HUDEP-2 (cell line): ENCODE data around the gene SH3D19.
"Not testable (repeated sequence)": the region's sequence is repeated elsewhere in the genome, so short reads cannot be mapped to it uniquely, and the experiment has no call there.

Experiments used
- DNase-seq, 76 experiments: peaks; one replicate each; lab custom pipeline; 2025; ENCODE audit not compliant: unreplicated experiment in 76 of 76; lab: John Stamatoyannopoulos, UW

SH3D19 gene

DNA sequence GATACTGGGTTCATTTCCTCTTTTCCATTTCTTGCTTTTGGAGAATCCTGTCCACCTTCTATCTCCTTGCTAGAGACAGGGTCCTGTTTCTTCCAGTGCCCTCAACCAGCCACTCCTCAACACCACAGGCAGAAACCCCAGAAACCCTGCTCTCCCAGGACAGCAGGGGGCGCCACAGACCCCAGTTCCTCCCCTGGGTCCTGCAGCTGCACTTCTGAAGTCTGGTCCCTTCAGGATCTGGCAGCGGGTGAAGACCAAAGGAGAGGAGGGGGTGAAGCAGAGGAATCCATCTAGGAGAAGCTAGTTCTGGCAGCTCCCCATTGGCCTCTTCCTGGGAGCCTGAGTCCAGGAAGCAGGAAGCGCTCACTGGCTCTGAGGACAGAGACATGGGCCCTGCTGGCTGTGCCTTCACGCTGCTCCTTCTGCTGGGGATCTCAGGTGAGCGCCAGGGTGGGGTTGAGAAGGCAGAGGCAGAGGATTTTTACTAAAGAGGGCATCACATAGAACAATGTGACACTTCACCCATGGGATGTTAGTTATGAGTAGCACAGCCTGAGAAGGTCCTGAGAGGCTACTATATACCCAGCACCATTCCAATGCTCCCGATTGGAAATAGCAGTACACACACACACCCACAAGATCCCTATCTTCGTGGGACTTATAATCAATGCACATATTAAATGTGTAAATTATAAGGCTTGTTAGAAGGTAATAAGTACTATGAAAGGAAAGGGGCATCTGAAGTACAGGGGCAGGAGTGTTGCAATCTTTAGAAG is 48.4 kb downstream of the SH3D19 start, which contains the start of gene PRSS48:
Gene PRSS48, plus strand, starts transcription at position 375 of the 776 bp plus-strand sequence. Its CDS starts 12 bp downstream, at position 387.
- peak in 45 of 76 experiments; percentile 1 to 64 (median 20) for DNase-seq

DNA sequence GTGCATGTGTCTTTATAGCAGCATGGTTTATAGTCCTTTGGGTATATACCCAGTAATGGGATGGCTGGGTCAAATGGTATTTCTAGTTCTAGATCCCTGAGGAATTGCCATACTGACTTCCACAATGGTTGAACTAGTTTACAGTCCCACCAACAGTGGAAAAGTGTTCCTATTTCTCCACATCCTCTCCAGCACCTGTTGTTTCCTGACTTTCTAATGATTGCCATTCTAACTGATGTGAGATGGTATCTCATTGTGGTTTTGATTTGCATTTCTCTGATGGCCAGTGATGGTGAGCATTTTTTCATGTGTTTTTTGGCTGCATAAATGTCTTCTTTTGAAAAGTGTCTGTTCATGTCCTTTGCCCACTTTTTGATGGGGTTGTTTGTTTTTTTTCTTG is 56.5 kb downstream of the SH3D19 start:
- DNase-seq = not testable (repeated sequence)

DNA sequence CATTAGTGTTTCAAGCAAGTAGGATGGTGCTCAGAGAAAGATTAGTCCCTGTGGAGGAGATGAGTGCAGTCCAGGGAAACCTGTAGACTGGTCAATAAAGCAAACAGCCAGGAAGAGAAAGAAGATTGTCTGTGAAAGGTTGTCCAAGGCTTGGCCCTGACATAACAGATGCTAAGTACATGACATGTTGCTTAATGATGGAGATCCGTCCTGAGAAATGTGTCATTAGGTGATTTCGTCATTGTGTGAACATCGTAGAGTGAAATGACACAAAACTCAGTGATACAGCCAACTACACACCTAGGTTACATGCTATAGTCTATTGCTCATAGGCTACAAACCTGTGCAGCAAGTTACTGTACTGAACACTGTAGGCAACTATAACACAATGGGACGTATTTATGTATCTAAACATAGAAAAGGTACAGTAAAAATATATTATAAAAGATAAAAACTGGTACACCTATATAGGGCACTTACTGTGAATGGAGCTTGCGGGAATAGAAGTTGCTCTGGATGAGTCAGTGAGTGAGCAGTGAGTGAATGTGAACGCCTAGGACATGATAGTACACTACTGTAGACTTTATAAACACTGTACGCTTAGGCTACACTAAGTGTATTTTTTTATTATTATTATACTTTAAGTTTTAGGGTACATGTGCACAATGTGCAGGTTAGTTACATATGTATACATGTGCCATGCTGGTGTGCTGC is 57.4 kb downstream of the SH3D19 start:
- DNase-seq = no peak

DNA sequence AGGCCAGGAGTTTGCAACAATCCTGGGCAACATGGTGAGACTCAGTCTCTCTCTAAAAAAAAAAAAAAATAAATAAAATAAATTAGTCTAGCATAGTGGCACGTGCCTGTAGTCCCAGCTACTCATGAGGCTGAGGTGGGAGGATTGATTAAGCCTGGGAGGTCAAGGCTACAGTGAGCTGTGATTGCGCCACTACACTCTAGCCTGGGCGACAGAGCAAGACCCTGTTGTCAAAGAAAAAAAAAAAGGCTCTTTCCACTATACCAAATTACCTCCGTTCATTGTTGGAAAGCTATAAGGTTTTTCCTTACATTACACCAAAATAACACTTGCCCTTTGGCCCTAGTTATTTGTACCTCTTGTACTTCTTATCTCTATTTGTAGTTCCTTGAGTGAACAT is 58.3 kb downstream of the SH3D19 start:
- DNase-seq = no peak

DNA sequence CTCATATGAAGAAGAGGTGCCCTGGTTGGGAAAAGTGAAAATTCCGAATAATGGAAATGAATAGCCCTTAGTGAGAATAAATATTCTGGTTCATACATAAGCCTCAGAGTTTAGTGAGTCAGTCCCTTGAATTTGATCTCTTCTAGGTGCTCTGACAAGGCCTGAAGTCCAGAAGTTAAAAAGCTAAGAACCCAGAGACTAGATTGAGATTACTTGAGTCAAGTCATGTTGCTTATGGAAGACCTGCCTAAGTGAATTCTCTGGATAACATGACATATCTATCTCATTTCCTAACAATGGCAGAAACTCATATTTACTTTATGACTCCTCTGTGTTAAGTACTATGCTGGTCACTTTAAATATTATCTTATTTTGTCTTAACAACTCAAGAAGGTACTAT is 58.9 kb downstream of the SH3D19 start:
- no peak for DNase-seq

DNA sequence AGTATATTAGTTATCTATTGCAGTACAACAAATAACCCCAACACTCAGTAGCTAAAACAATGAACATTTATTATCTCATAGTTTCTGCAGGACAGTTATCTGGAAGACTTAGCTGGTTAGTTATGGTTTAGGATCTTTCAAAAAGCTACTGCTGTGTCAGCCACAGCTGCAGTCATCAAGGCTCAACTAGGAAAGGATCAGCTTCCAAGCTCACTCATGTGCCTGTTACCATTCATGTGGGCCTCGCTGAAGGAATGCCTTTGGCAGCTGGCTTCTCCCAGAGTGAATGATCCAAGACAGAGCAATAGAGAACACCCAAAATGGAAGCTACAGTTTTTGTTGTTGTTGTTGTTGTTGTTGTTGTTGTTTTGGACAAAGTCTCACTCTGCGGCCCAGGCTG is 62.0 kb downstream of the SH3D19 start:
- DNase-seq = no peak

DNA sequence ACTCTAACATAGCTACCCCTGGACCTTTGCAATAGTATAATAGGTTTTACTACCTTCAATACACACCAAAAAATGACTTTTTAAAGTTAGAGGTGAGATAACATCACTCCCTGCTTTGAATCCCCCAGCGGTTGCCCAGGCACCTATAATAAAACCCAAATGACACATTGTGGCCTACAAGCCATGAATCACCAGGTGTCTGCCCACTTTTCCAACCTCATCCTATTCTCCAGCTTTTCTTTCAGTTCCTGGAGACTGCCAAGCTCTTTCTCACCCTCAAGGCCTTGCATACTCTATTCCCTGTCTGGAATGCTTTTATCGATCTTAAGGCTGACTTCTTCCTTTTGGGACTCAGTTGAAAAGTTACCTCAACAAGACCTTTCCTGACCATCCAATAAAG is 64.9 kb downstream of the SH3D19 start:
- DNase-seq = no peak

DNA sequence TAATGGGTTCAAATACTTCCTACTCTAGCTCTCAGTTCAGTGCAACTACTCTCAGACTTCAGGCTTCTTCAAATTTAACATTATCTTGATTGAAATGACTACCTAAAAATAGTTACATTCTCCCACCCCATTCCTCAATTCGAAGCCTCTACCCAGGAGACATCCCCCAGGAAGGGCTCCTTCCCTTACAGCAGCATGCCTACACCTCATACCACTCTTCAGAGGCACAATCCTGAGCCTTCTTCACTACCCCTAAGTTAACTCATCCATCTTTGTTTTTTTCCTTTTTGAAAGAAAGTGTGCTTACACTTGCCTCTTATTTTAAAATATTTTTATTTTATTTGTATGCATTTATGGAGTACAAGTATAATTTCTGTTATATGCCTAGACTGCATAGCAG is 65.7 kb downstream of the SH3D19 start:
- no peak for DNase-seq

DNA sequence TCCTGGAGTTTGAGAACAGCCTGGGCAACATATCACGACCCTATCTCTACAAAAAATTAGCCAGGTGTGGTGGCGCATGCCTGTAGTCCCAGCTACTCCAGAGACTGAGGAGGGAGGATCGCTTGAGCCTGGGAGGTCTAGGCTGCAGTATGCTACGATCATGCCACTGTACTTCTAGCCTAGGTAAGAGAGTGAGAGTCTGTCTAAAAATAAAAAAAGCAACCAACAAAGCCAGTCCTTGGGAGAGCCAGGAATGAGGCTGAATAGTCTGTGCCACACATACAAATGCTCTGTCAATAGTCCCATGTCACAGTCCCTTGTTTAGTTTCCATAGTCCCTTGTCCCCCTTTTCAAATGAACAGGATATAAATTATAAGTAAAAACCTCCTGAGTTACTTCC is 67.7 kb downstream of the SH3D19 start:
- DNase-seq = no peak

DNA sequence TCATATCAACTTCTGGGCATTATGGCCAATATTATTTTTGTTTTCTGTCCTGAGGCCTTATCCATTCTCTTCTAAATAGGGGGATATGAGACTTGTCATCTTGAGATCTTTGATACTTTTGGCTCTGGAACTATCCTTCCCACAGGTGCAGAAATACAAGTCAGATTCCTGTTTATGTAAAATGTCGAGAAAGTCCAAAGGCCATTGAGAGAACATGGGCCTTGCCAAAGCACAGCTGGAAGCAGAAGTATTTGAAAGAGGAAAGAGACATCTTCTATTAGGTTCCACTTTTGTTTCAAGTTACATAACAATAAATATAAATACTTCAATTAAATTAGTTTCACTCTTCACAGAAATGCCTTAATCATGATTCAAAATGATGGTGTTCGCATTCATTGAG is 69.3 kb downstream of the SH3D19 start:
- no peak for DNase-seq

DNA sequence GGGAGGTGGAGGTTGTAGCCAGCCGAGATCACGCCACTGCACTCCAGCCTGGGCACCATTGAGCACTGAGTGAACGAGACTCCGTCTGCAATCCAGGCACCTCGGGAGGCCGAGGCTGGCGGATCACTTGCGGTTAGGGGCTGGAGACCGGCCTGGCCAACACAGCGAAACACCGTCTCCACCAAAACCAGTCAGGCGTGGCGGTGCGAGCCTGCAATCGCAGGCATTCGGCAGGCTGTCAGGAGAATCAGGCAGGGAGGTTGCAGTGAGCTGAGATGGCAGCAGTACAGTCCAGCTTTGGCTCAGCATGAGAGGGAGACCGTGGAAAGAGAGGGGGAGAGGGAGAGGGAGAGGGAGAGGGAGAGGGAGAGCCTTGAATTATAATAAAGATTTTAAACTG is 69.7 kb downstream of the SH3D19 start:
- not testable (repeated sequence) for DNase-seq

DNA sequence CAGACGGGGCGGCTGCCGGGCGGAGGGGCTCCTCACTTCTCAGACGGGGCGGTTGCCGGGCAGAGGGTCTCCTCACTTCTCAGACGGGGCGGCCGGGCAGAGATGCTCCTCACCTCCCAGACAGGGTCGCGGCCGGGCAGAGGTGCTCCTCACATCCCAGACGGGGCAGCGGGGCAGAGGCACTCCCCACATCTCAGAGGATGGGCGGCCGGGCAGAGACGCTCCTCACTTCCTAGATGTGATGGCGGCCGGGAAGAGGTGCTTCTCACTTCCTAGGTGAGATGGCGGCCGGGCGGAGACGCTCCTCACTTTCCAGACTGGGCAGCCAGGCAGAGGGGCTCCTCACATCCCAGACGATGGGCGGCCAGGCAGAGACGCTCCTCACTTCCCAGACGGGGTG is 70.2 kb downstream of the SH3D19 start:
- not testable (repeated sequence) for DNase-seq

DNA sequence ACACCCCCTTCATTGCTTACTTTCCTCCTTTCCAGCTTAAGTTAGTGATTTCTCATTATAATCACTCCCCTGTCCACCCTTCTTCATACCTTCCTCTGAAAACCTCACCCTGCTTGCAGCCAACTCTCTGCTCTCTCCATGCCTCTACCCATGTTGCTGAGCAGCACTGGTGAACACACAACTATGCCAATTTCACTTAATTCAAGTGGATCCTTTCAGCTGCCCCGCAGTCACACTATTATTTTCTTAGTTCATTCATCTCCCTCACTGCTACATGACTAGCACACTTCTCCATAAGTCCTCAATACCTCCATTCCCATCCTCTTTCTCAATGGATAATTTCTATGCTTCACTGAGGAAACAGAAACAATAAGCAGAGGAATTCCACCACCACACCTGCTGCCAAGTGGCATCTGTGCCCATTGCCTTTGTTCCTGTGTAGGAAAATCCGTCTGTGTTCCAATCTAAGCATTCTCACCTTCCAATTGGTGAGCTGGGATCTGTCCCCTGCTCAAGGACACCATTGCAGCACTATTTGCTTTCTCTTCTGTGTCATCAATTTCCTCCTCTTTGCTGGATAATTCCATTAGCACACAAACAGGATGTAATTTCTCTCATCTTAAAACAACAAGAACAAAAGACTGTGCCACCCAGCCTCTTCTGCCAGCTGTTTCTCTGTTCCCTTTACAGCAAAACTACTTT is 73.7 kb downstream of the SH3D19 start:
- no peak for DNase-seq

DNA sequence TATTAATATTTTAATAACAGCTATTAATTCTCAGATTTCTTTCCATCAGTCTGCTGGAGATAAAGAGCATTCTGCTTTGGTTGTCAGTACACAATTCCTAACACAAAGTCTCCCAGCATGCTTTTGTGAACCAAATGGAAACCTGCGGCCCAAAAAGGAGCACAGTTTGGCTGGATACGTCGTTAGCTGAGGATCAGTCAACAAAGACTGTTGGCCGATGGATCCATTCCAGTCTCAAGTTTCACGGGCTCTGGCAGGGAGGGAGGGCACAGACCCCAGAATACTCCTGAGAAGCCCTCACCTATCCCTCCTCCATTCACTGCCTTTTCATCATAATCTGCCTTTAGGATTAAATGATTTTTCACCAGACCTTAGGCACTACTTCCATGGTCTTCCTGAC is 74.7 kb downstream of the SH3D19 start:
- no peak for DNase-seq

DNA sequence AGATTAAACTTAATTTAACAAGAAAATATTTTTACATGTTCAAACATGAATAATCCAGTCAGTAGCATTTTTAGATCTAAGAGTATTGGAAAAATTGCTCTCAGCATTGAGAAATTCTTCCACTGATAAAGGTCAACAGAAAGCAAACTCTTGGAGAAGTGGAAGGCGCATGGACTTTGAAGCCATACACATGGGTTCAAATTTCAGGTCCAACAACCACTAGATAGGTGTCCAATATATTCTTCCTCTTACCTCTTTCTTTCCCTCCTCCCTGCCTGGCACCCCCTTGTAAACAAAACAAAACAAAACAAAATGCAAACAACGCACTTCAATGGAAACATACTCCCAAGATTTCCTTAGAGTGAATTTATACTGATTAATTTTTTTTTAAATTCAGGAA is 76.9 kb downstream of the SH3D19 start:
- DNase-seq = no peak

DNA sequence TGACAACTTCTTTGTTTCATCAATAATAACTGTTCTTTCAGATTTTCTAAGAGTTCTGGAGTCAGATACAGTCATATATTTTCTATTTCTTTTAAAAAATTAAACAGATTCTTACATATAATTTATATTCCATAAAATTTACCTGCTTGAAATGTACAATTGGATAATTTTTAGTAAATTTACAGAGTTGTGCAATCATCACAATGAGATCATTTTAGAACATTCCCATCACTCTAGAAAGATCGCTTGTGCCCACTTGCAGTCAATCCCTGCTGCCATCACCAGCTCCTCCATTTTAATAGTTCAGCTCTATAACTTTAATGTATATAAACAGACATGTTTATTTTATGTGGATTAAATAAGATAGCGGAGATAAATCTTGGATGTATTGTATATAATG is 78.0 kb downstream of the SH3D19 start:
- DNase-seq = no peak

DNA sequence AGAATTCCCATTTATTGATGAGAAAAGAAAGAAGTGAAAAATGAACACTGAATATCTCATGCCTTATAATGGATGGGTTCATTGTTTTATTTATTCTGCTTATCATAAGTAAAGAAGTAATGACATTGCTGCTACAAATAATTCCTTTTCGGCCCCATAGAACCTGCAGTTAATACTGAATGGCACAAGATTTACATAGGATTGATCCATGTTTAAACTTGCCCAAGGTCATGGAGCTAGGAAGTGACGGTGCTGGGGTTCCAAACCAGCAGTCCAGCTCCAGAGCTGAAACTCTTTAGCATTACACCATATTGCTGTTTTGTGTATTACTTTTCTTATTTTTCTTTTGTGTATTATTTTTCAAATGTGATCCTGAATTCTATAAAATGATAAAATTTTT is 78.7 kb downstream of the SH3D19 start:
- no peak for DNase-seq

DNA sequence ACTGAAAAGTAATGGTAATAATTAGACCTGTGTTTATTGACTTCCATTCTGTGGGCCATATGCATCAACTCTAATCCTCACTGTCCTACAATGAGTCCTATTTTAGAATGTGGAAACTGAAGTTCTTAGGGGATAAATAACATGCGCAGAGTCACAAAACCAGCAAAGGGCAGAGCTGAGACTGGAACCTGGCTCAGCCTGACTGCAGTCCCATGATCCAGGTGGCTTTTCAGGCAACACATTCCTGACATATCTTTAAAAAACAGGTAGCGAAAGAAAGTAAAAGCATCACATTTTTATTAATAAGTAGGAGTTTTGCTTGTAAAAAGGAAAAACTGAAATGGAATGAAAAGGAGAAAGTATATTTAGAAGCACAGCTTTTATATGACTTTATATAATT is 83.1 kb downstream of the SH3D19 start:
- no peak for DNase-seq

DNA sequence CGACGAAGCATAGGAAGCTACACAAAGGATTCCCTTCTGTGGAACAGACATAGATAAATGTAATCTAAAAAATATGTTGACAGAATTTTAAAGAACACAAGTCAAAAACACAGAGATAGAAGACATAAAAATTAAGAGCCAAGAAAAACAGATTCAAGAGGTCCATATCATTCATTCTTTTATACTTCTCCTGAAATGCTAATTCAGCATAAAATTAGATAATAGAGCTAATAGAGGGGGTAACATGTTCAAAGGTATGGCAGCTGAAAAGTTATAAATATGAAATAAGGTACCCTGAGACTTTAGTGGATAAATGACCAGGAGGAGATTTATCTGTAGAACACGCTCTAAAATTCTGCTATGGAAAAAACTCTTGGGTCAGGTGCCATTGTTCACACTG is 85.8 kb downstream of the SH3D19 start:
- no peak for DNase-seq

DNA sequence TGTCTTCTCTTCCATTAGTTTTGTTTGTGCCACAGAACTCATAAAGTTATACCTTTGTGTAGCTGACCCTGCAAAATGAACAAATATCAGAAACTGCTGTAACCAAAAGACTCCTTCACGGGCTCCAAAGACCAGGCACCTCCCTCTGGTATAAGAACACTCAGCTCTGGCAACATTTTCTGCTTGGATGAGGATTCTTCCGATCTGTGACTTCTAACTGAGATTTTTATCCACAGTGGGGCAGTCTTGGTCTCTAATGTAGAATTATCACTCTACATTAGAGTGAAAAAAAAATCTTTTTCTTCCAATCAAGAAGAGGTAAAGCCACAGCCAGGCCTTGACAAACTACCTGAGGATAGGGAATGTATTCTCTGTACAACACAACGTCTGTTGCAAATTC is 86.9 kb downstream of the SH3D19 start:
- no peak for DNase-seq

DNA sequence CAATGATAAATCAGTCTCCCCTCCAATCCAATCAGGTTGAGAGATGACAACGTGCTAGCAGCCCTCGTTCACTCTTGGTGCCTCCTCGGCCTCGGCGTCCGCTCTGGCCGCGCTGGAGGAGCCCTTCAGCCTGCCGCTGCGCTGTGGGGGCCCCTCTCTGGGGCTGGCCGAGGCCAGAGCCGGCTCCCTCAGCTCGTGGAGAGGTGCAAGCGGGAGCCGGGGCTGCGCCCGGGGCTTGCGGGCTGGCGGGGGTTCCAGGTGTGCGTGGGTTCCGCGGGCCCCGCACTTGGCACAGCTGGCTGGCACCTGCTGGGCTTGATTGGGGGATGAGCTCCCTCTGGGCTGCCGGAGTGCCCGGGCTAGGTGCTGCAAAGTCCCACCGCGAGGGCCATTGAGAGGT is 89.4 kb downstream of the SH3D19 start:
- no peak for DNase-seq

DNA sequence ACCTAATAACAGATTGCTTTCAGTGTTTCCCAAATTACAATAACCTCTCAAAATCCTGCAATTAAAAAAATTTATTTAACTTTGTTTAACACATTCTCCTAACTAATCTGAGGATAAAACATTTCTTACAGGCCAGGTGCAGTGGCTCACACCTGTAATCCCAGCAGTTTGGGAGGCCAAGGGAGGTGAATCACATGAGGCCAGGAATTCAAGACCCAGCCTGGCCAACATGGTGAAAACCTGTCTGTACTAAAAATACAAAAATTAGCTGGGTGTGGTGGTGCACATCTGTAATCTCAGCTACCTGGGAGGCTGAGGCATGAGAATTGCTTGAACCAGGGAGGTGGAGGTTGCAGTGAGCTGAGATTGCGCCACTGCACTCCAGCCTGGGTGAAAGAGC is 90.0 kb downstream of the SH3D19 start:
- DNase-seq = not testable (repeated sequence)
